HG02678 (cell line): ENCODE measurements around the gene KIF3B.
"Not testable (repeated sequence)": the region's sequence is repeated elsewhere in the genome, so short reads cannot be mapped to it uniquely, and the experiment has no call there.

Experiments used
- ATAC-seq: cut with Tn5 transposase; IDR thresholded peaks from one replicate; pipeline ENCODE4 v1.9.1; 2021; ENCODE audit warnings: mild to moderate bottlenecking, moderate library complexity; ENCODE audit not compliant: unreplicated experiment

Gene KIF3B

DNA sequence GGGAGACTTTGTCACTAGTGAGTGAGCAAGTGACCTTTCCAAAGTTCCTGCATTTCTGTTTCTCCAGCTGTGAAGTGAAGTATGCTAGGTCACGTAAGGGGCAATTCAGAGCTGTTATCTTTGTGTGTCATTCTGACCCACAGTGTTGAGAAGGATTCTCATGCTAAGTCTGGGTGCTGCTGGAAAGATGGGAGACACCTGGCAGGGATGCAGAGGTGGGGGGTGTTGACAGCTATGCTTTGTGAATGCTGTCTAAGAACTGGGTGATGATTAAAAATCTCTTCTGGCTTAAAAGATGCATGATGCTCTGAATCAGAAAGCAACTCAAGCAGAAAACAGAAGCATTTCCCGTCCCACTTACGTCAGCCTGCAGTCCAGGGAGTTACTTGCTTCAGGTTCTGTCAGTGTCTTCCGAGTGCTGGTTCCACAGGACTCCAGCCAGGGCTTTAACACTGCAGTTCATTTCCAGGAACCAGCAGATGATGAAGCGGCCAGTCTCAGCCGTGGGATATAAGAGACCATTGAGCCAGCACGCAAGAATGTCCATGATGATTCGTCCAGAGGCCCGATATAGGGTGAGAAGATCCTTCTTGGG, 49.7 kb downstream of the KIF3B start:
- no peak for ATAC-seq

- ATAC-seq: no peak
These were observed 52.5 kb downstream of the KIF3B start for GRCh38 chr20:32329817-32330554.

DNA sequence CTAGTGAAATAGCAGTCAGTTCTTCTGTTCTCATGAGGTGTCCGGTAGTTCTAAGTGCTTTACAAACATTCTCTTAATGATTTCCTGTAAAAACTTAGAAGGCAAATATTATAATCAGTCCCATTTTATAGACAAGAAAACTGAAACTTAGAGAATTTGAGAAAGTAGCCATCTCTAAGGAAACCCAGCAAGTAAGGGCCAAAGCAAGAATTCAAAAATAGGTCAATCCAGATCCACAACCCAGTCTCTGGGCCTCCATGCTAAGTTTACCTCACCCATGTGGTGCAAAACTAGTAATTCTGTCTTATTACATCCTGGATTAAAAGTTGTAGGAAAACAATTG, 53.1 kb downstream of the KIF3B start:
- ATAC-seq: no peak

- no peak for ATAC-seq
These were observed 55.2 kb downstream of the KIF3B start for GRCh38 chr20:32332614-32333013.

- ATAC-seq: peak; percentile 67
These were observed 55.9 kb downstream of the KIF3B start for GRCh38 chr20:32333181-32333987.

- ATAC-seq: peak; percentile 10
These were observed 56.8 kb downstream of the KIF3B start for GRCh38 chr20:32333988-32334885.

DNA sequence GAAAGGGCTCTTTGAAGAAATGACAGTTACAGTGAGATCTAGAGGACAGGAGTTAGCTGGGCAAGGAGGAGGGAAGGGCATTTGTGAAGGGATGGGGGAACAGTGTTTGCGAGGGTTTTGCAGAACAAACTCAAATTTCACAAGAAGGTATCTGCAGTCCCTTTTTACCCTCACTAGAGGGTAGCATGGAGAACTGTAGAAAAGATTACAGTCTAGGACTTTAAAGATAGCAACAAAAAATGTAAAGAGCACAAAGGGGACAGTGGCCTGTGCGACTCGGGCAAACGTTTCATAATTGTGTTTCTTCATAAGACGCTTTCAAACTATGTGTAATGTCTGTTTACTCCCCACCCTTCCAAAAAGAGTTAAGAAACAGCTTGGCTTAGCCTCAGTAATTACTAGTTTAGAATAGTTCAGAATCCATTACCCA, 59.5 kb downstream of the KIF3B start:
- no peak for ATAC-seq

GRCh38 chr20:32337937-32338661, 60.6 kb downstream of the KIF3B start:
- ATAC-seq: no peak

GRCh38 chr20:32338665-32339064, 61.2 kb downstream of the KIF3B start:
- no peak for ATAC-seq

DNA sequence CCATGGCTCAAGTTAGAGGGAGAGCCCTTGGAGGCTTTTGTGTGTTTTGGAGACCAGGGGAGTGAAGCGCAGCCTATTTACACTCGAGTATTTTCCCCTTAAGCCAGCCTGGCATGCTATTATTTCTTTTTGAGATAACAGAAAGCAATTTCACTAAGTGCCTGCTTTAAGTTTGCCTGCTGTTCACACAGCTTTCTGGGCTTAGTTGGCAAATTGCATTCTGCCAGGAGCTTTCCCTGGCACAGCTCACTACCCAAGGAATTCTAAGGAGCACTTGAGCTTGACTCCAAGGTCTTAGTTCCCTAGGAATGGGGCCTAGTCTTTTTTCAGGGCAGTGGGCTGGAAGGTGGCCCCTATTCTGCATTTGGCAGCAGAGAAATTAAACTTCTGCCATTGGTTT, 61.7 kb downstream of the KIF3B start:
- no peak for ATAC-seq

- not testable (repeated sequence) for ATAC-seq
These were observed 63.6 kb downstream of the KIF3B start for GRCh38 chr20:32341053-32341452.

DNA sequence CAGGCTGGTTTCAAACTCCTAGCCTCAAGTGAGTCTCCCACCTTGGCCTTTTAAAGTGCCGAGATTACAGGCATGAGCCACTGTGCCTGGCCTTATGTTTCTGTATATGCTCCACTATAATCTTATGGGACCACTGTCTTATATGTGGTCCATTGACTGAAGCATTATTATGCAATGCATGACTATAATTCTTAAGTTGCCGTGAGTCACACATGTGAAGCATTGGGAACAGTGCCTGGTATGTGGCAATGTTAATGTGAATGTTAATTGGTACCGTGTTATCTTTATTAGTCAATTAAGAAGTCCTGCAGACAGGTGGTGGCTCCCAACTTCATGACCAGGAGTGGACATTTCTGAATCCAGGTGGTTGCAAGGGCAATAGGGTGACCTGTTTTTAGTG, 66.0 kb downstream of the KIF3B start:
- no peak for ATAC-seq

DNA sequence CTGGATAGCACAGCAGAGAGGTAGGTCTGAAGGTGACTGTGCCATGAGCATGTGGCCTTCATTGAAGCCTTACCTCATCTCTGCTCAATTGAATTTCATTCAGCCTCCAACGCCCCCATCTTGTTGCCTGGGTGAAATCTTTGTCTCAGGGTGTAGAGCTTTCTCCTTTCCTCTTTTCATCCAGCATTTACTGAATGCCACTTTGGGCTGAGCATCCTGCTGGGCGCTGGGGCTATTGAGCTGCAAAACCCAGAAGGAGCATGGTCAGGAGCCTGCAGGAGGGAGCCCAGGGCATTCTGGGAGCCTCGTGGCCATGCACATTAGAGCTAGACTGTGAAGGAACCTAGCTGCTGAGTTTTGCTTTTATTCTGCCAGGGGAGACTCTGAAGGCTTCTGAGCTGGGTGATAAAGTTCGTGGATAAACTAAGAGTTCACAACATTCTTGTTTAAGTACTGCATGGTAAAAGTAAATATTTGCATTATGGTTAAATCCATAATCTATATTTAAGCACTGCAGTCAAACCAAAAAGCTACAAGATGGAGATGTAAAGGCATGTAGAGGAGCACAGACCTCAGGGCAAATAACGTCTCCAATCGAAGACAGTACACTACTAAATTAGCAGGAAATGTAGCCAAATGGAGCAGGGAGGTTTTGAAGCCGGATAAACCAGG, 67.5 kb downstream of the KIF3B start:
- ATAC-seq: no peak

DNA sequence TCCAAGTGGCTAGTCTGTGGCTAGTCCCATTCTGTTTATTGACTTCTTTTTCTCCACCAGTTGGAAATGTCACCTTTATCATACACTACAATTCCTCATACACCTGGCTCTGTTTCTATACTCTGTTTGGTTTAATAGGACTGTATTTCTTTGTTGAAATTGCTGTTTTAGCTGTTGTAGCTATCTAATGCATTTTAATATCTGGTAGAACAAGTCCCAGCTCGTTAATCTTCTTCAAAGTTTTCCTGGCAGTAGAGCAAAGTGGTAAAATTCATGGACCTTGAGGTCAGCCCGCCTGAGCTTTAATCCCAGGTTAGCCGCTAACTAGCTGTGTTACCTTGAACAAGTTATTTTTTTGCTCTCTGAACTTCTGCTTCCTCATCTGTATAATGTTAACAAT, 70.8 kb downstream of the KIF3B start:
- ATAC-seq: no peak

DNA sequence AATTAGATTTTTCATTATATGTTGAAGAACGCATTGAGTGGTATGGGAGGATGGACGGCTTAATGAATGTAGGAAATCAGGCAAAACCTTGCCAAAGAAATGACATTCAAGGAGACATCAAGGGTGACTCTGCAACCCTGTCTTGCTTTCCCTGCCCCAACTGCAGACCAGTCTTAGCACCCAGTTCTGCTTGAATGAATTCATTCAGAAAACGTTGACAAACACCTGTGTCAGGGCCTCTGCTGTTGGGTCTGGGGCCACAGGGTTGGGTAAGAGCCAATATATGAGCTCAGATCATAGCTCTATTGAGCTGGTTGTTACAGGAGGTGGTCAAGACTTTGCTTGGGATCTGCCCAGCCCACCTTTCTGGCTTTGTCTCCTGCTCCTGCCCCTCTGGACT, 73.0 kb downstream of the KIF3B start:
- ATAC-seq: no peak

DNA sequence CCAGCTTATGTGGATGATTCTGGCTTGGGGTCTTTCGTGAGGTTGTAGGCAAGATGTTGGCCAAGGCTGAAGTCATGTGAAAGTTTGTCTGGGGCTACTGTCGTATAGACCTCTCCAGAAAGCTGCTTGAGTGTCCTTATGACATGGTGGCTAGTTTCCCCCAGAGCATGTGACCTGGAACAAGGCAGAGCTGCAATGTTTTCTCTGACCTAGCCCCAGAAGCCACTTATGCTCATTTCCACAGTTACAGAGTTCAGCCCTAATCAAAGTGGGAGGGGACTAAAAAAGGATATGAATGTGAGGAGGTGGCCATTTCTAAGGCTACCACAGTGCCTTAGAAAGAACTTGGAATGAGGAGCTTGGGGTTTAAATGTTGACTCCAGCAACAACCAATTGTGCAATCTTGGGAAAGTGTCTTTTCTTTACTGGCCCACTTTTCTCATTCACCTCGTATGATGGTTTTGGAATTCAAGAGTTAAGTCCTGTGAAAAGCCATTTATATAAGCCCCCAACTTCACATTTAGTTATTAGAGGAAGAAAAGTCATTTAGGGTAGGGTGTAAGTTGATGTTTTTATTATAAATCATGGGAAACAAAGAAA, 74.8 kb downstream of the KIF3B start:
- no peak for ATAC-seq

GRCh38 chr20:32353848-32354496, 76.5 kb downstream of the KIF3B start:
- no peak for ATAC-seq

DNA sequence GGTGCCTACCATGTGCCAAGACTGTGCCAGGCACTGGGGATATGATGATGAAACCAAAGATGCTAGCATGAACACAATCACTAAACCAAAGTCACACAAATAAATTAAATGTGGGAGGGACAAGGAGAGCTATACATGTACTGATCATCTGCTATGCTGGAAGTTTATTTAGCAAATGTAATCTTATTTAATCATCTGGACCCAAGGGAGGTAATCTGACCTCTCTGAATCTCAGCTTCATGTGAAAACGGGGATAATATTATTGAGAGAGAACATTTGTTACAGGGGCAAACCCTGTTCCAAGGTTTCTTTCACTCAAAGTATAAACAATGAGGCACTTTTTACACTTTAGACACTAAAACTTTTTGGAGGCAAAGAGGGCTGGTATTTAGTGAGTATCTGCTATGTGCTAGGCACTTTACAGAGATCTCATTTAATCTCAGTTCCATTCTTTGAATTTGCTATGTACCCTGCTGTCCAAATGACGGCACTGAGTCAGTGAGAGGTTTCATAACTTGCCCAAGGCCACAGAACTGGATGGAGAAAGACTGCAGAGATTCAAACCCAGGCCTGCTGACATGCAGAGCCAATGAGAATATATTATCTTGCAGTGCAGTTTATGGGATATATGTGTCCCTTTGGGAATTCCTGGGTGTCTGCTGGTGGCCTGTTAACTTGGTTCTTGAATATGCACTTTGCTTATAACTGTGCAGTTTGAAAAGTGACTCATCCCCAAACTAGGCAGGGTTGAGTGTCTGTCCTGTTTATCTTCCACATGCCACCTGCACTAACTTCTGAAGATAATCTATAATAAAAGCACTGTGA, 77.4 kb downstream of the KIF3B start:
- no peak for ATAC-seq
